Lower leg skin (tissue), 3 donors: ENCODE data around the gene OR2V2.

Experiments
- CTCF ChIP-seq, 3 donors: fragments of 450-650 bp; IDR thresholded peaks; one replicate each; pipeline ENCODE4 v1.5.1; 2016; ENCODE audit warnings: antibody characterized with exemption in 3 of 3, mild to moderate bottlenecking in 3 of 3, moderate library complexity in 2 of 3
- POLR2A ChIP-seq, 2 donors: fragments of 450-650 bp; IDR thresholded peaks; one replicate each; pipeline ENCODE4 v1.6.1; 2016 to 2017; ENCODE audit warnings: antibody characterized with exemption in 2 of 2, mild to moderate bottlenecking in 1 of 2, moderate library complexity in 1 of 2

GRCh38 chr5:181140766-181141165 lies 6.6 kb upstream of the OR2V2 start:
- TF ChIP-seq CTCF (IDR thresholded peaks at IDR 0.05) (no peak), POLR2A (IDR thresholded peaks at IDR 0.05) (no peak)
